Parietal lobe (tissue), 1 donor: Measurements from ENCODE around the gene USP17L15. TPM values are rescaled to one million over a fixed set of nuclear protein-coding genes. Genes with fewer than 3 reads are reported as not detected.

Source experiments
- total RNA-seq: library from RNA; depleted of rRNA; stranded (reverse); fragments of >200 nt; gene quantifications from one replicate; pipeline ENCODE4 v1.2.3, GENCODE V29; 2014

Gene USP17L15, protein sequence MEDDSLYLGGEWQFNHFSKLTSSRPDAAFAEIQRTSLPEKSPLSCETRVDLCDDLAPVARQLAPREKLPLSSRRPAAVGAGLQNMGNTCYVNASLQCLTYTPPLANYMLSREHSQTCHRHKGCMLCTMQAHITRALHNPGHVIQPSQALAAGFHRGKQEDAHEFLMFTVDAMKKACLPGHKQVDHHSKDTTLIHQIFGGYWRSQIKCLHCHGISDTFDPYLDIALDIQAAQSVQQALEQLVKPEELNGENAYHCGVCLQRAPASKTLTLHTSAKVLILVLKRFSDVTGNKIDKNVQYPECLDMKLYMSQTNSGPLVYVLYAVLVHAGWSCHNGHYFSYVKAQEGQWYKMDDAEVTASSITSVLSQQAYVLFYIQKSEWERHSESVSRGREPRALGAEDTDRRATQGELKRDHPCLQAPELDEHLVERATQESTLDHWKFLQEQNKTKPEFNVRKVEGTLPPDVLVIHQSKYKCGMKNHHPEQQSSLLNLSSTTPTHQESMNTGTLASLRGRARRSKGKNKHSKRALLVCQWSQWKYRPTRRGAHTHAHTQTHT
- total RNA-seq: not detected

GRCh38 chr4:9234085-9234484 is at the start of gene USP17L15:
Gene USP17L15, plus strand, starts transcription at chr4:9234385. Its CDS starts 0 bp downstream, at chr4:9234385.

DNA sequence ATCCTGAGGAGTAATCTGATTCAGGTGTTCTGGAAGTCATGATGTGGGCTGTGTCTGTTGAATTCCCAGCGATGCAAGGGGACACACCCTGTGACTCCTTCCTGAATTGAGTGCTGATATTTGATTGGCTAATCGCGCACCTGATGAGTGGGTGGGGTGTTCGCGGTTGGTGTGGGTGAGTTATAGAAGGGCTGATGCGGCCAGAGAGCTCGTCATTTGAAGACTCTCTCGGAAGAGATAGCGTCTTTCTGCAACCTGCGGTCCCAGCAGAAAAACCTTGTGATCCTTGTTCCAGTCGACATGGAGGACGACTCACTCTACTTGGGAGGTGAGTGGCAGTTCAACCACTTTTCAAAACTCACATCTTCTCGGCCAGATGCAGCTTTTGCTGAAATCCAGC is 23.8 kb upstream of the USP17L15 start, which contains the start of gene USP17L10:
TSS of gene USP17L10 (plus strand) at position 301 of the 400 bp plus-strand sequence. CDS start at position 301, 0 bp downstream.

GRCh38 chr4:9215105-9215504 is 19.1 kb upstream of the USP17L15 start, which contains the start of gene USP17L11:
Gene USP17L11, plus strand, starts transcription at chr4:9215405. Its CDS starts 0 bp downstream, at chr4:9215405.

GRCh38 chr4:9219852-9220251 is 14.3 kb upstream of the USP17L15 start, which contains the start of gene USP17L12:
Gene USP17L12, plus strand, starts transcription at chr4:9220152. Its CDS starts 0 bp downstream, at chr4:9220152.

GRCh38 chr4:9224596-9224995 is 9.6 kb upstream of the USP17L15 start, which contains the start of gene USP17L13:
Gene USP17L13, plus strand, starts transcription at chr4:9224896. Its CDS starts 0 bp downstream, at chr4:9224896.

DNA sequence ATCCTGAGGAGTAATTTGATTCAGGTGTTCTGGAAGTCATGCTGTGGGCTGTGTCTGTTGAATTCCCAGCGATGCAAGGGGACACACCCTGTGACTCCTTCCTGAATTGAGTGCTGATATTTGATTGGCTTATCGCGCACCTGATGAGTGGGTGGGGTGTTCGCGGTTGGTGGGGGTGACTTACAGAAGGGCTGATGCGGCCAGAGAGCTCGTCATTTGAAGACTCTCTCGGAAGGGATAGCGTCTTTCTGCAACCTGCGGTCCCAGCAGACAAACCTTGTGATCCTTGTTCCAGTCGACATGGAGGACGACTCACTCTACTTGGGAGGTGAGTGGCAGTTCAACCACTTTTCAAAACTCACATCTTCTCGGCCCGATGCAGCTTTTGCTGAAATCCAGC is 9.4 kb downstream of the USP17L15 start, which contains the start of gene USP17L17:
TSS of gene USP17L17 (plus strand) at position 301 of the 400 bp plus-strand sequence. CDS start at position 301, 0 bp downstream.

DNA sequence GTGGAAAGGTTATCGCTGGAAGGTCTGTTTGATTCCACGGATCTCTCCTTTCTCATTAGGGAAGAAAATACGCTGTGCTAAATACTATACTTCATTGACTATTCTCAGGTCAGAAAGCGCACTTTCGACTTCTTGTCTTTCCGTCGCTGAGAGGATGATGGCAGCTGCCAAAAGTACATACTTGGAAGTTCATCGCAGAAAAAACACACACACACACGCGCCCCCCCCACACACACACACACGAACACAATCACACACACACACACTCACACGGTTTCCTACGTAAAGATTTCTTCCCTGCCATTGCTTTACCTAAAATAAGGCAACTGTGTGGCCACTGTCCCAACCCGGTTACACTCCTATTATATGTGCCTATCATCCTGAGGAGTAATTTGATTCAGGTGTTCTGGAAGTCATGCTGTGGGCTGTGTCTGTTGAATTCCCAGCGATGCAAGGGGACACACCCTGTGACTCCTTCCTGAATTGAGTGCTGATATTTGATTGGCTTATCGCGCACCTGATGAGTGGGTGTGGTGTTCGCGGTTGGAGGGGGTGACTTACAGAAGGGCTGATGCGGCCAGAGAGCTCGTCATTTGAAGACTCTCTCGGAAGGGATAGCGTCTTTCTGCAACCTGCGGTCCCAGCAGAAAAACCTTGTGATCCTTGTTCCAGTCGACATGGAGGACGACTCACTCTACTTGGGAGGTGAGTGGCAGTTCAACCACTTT is 13.9 kb downstream of the USP17L15 start, which contains the start of gene USP17L18:
TSS of gene USP17L18 (plus strand) at position 678 of the 728 bp plus-strand sequence. CDS start at position 678, 0 bp downstream.

GRCh38 chr4:9253078-9253477 is 18.9 kb downstream of the USP17L15 start, which contains the start of gene USP17L19:
Gene USP17L19, plus strand, starts transcription at chr4:9253378. Its CDS starts 0 bp downstream, at chr4:9253378.

DNA sequence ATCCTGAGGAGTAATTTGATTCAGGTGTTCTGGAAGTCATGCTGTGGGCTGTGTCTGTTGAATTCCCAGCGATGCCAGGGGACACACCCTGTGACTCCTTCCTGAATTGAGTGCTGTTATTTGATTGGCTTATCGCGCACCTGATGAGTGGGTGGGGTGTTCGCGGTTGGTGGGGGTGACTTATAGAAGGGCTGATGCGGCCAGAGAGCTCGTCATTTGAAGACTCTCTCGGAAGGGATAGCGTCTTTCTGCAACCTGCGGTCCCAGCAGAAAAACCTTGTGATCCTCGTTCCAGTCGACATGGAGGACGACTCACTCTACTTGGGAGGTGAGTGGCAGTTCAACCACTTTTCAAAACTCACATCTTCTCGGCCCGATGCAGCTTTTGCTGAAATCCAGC is 23.6 kb downstream of the USP17L15 start, which contains the start of gene USP17L20:
TSS of gene USP17L20 (plus strand) at position 301 of the 400 bp plus-strand sequence. CDS start at position 301, 0 bp downstream.

GRCh38 chr4:9262572-9262971 is 28.4 kb downstream of the USP17L15 start, which contains the start of gene USP17L21:
Gene USP17L21, plus strand, starts transcription at chr4:9262872. Its CDS starts 0 bp downstream, at chr4:9262872.

DNA sequence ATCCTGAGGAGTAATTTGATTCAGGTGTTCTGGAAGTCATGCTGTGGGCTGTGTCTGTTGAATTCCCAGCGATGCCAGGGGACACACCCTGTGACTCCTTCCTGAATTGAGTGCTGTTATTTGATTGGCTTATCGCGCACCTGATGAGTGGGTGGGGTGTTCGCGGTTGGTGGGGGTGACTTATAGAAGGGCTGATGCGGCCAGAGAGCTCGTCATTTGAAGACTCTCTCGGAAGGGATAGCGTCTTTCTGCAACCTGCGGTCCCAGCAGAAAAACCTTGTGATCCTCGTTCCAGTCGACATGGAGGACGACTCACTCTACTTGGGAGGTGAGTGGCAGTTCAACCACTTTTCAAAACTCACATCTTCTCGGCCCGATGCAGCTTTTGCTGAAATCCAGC is 33.1 kb downstream of the USP17L15 start, which contains the start of gene USP17L22:
TSS of gene USP17L22 (plus strand) at position 301 of the 400 bp plus-strand sequence. CDS start at position 301, 0 bp downstream.

Other genes with a start within 250 kb of the USP17L15 start
- not detected for gene FAM90A26, start 64.0 kb upstream of the USP17L15 start, total RNA-seq
- gene USP17L10, start 23.7 kb upstream of the USP17L15 start, total RNA-seq: not detected
- not detected for gene USP17L11, start 19.0 kb upstream of the USP17L15 start, total RNA-seq
- not detected for gene USP17L12, start 14.2 kb upstream of the USP17L15 start, total RNA-seq
- gene USP17L13, start 9.5 kb upstream of the USP17L15 start, total RNA-seq: not detected
- not detected for gene USP17L17, start 9.5 kb downstream of the USP17L15 start, total RNA-seq
- gene USP17L18, start 14.2 kb downstream of the USP17L15 start, total RNA-seq: not detected
- gene USP17L19, start 19.0 kb downstream of the USP17L15 start, total RNA-seq: not detected
- not detected for gene USP17L20, start 23.7 kb downstream of the USP17L15 start, total RNA-seq
- not detected for gene USP17L21, start 28.5 kb downstream of the USP17L15 start, total RNA-seq
- not detected for gene USP17L22, start 33.2 kb downstream of the USP17L15 start, total RNA-seq
- not detected for gene USP17L24, start 90.8 kb downstream of the USP17L15 start, total RNA-seq
- gene USP17L25, start 95.5 kb downstream of the USP17L15 start, total RNA-seq: not detected
- not detected for gene USP17L26, start 100.3 kb downstream of the USP17L15 start, total RNA-seq
- not detected for gene USP17L5, start 105.0 kb downstream of the USP17L15 start, total RNA-seq
- not detected for gene USP17L27, start 109.8 kb downstream of the USP17L15 start, total RNA-seq
- gene USP17L28, start 114.5 kb downstream of the USP17L15 start, total RNA-seq: not detected
- gene USP17L29, start 119.3 kb downstream of the USP17L15 start, total RNA-seq: not detected
- gene USP17L30, start 128.7 kb downstream of the USP17L15 start, total RNA-seq: not detected
- not detected for gene DEFB131A, start 210.0 kb downstream of the USP17L15 start, total RNA-seq